Neural cell (in vitro differentiated cells): ENCODE data around the gene SGIP1. TPM values are rescaled to one million over a fixed set of nuclear protein-coding genes. Genes with fewer than 3 reads are reported as not detected.

Experiments
- H2AFZ ChIP-seq: fragments of 200-600, 300-800 bp; sonication (generic), shearing (Covaris generic); 2 replicates; pipeline ENCODE4 v1.6.0; 2014; ENCODE audit warnings: low read depth, mild to moderate bottlenecking, antibody characterized with exemption, low read length, moderate library complexity
- H3F3A ChIP-seq: fragments of 200-600 bp; shearing (Covaris generic); 2 replicates; pipeline ENCODE4 v1.6.1; 2016; ENCODE audit warnings: mild to moderate bottlenecking, moderate library complexity, mixed read lengths, antibody characterized with exemption, low read length; ENCODE audit not compliant: insufficient read depth, poor library complexity, severe bottlenecking
- H3K27ac ChIP-seq: fragments of 200-600, 300-800 bp; sonication (generic), shearing (Covaris generic); 2 replicates; pipeline ENCODE4 v1.5.1; 2014; ENCODE audit warnings: mild to moderate bottlenecking, low read length, moderate library complexity
- H3K27me3 ChIP-seq: fragments of 300-800, 200-600 bp; sonication (generic), shearing (Covaris generic); 2 replicates; pipeline ENCODE4 v1.6.0; 2014; ENCODE audit warnings: mild to moderate bottlenecking, low read depth, low read length, moderate library complexity; ENCODE audit not compliant: insufficient read depth
- H3K36me3 ChIP-seq: fragments of 300-800, 200-600 bp; sonication (generic), shearing (Covaris generic); 2 replicates; pipeline ENCODE4 v1.5.1; 2014; ENCODE audit warnings: mild to moderate bottlenecking, antibody characterized with exemption, low read length, moderate library complexity; ENCODE audit not compliant: insufficient read depth
- H3K4me2 ChIP-seq: fragments of 300-800, 200-600 bp; sonication (generic), shearing (Covaris generic); 2 replicates; pipeline ENCODE4 v1.6.0; 2014; ENCODE audit warnings: mild to moderate bottlenecking, low read length
- H3K4me3 ChIP-seq: fragments of 300-800, 200-600 bp; sonication (generic), shearing (Covaris generic); 2 replicates; pipeline ENCODE4 v1.5.1; 2014; ENCODE audit warnings: mild to moderate bottlenecking, low read length, moderate library complexity
- H3K79me2 ChIP-seq: fragments of 200-600 bp; shearing (Covaris generic); replicated peaks from 2 replicates; pipeline ENCODE4 v1.6.0; 2014; ENCODE audit warnings: mild to moderate bottlenecking, low read length, moderate library complexity; ENCODE audit not compliant: insufficient read depth
- H3K9ac ChIP-seq: fragments of 300-800, 200-600 bp; sonication (generic), shearing (Covaris generic); 2 replicates; pipeline ENCODE4 v1.6.1; 2016; ENCODE audit warnings: mild to moderate bottlenecking, low read length, mixed read lengths
- H3K9me2 ChIP-seq: fragments of 200-600 bp; shearing (Covaris generic); 2 replicates; pipeline ENCODE4 v1.6.1; 2016; ENCODE audit warnings: mild to moderate bottlenecking, low read length, mixed read lengths; ENCODE audit not compliant: insufficient read depth
- H3K9me3 ChIP-seq: fragments of 200-600, 300-800 bp; sonication (generic), shearing (Covaris generic); 2 replicates; pipeline ENCODE4 v1.6.1; 2016; ENCODE audit warnings: mild to moderate bottlenecking, mixed run types, low read length, moderate library complexity, mixed read lengths
- H4K20me1 ChIP-seq: fragments of 200-600 bp; shearing (Covaris generic); 2 replicates; pipeline ENCODE4 v1.6.1; 2016; ENCODE audit warnings: mild to moderate bottlenecking, mixed run types; ENCODE audit not compliant: insufficient read depth
- CTCF ChIP-seq: fragments of 450-650 bp; IDR thresholded peaks from 2 replicates; pipeline ENCODE4 v1.5.1; 2014; ENCODE audit warnings: antibody characterized with exemption, mild to moderate bottlenecking, moderate library complexity; ENCODE audit not compliant: poor library complexity, severe bottlenecking
- EP300 ChIP-seq: fragments of 450-650 bp; conservative IDR thresholded peaks from 2 replicates; pipeline ENCODE4 v1.6.1; 2014; ENCODE audit warnings: antibody characterized with exemption, mild to moderate bottlenecking, moderate library complexity; ENCODE audit not compliant: poor library complexity, severe bottlenecking
- EZH2 ChIP-seq: fragments of 200-600, 300-800 bp; shearing (Covaris generic), sonication (generic); IDR thresholded peaks from 2 replicates; pipeline ENCODE4 v1.6.1; 2014; ENCODE audit warnings: antibody characterized with exemption, low read length, borderline replicate concordance, mild to moderate bottlenecking; ENCODE audit not compliant: insufficient read depth, poor library complexity, severe bottlenecking
- MXI1 ChIP-seq: fragments of 450-650 bp; conservative IDR thresholded peaks from 2 replicates; pipeline ENCODE4 v1.6.1; 2014; ENCODE audit warnings: antibody characterized with exemption, mild to moderate bottlenecking; ENCODE audit not compliant: poor library complexity, severe bottlenecking
- POLR2AphosphoS5 ChIP-seq: IDR thresholded peaks from 2 replicates; pipeline ENCODE4 v1.6.1; 2012
- RAD21 ChIP-seq: fragments of 450-650 bp; conservative IDR thresholded peaks from 2 replicates; pipeline ENCODE4 v1.6.1; 2014; ENCODE audit warnings: antibody characterized with exemption, mild to moderate bottlenecking, moderate library complexity
- REST ChIP-seq: IDR thresholded peaks from 2 replicates; pipeline ENCODE4 v1.6.1; 2012; ENCODE audit warnings: borderline replicate concordance
- SMC3 ChIP-seq: fragments of 450-650 bp; conservative IDR thresholded peaks from 2 replicates; pipeline ENCODE4 v1.6.1; 2014; ENCODE audit warnings: antibody characterized with exemption, mild to moderate bottlenecking, moderate library complexity; ENCODE audit not compliant: poor library complexity
- TAF1 ChIP-seq: IDR thresholded peaks from 2 replicates; pipeline ENCODE4 v1.6.1; 2012; ENCODE audit warnings: low read depth
- polyA plus RNA-seq: library from polyadenylated mRNA; depleted of rRNA; stranded (reverse); fragments of >200 nt; gene quantifications from 2 replicates; pipeline ENCODE4 v1.2.3, GENCODE V29; 2014

Gene SGIP1
- polyA plus RNA-seq, 1 donor from 2014 or later = 50.5 TPM

- H3K4me2 ChIP-seq = no peak overlapping the region
- H3K36me3 ChIP-seq = no peaks in the 10 kb centered on the region
- H3K9me3 ChIP-seq = no peaks in the 10 kb centered on the region
- no peak overlapping the region for H3K9ac ChIP-seq
- no peaks in the 10 kb centered on the region for H4K20me1 ChIP-seq
- no peaks in the 10 kb centered on the region for H3K9me2 ChIP-seq
- H3K27me3 ChIP-seq = no peaks in the 10 kb centered on the region
- no peak overlapping the region for H3K27ac ChIP-seq
- H3F3A ChIP-seq = no peaks in the 10 kb centered on the region
- TF ChIP-seq EP300 = no peak
- TF ChIP-seq TAF1 = no peak
- no peak for TF ChIP-seq EZH2
- no peak for TF ChIP-seq MXI1
- no peak for TF ChIP-seq POLR2AphosphoS5
- TF ChIP-seq CTCF = no peak
- no peak for TF ChIP-seq REST
- no peak for TF ChIP-seq SMC3
- TF ChIP-seq RAD21 = no peak
- no peak overlapping the region for H2AFZ ChIP-seq
- no peak overlapping the region for H3K4me3 ChIP-seq
- no peaks in the 10 kb centered on the region for H3K79me2 ChIP-seq
Measured at GRCh38 chr1:66712839-66713238, 178.9 kb downstream of the SGIP1 start.

- Histone ChIP-seq H3K4me3 (no peak overlapping the region), H4K20me1 (no peaks in the 10 kb centered on the region), H3K36me3 (peaks cover 8% of the 10 kb centered on the region), H3K9me3 (no peaks in the 10 kb centered on the region), H3K79me2 (no peaks in the 10 kb centered on the region), H3K27me3 (no peaks in the 10 kb centered on the region), H3K9ac (no peak overlapping the region), H2AFZ (no peak overlapping the region), H3K4me2 (no peak overlapping the region), H3K27ac (no peak overlapping the region), H3F3A (no peaks in the 10 kb centered on the region), H3K9me2 (no peaks in the 10 kb centered on the region)
- TF ChIP-seq CTCF (no peak), MXI1 (no peak), SMC3 (no peak)
Measured at GRCh38 chr1:66723985-66724384, 190.0 kb downstream of the SGIP1 start.
